Glutamatergic neuron (in vitro differentiated cells): ENCODE results near the gene PAPSS1. TPM values are rescaled to one million over a fixed set of nuclear protein-coding genes. Genes with fewer than 3 reads are reported as not detected.

Experiments
- DNase-seq: peaks from one replicate; pipeline ENCODE4 v3.0.0; 2022
- H3K27ac Mint-ChIP-seq: one replicate; pipeline ENCODE4 v1.8.0; 2020; ENCODE audit warnings: mild to moderate bottlenecking, mixed read lengths, inconsistent platforms; ENCODE audit not compliant: unreplicated experiment
- H3K27me3 Mint-ChIP-seq: one replicate; pipeline ENCODE4 v1.8.0; 2020; ENCODE audit warnings: mild to moderate bottlenecking, moderate library complexity, mixed read lengths, inconsistent platforms; ENCODE audit not compliant: unreplicated experiment
- H3K36me3 Mint-ChIP-seq: one replicate; pipeline ENCODE4 v1.8.0; 2020; ENCODE audit warnings: mild to moderate bottlenecking, mixed read lengths, inconsistent platforms; ENCODE audit not compliant: unreplicated experiment
- H3K4me1 Mint-ChIP-seq: one replicate; pipeline ENCODE4 v1.8.0; 2020; ENCODE audit warnings: mild to moderate bottlenecking, low read depth, mixed read lengths, inconsistent platforms; ENCODE audit not compliant: unreplicated experiment
- H3K4me3 Mint-ChIP-seq: one replicate; pipeline ENCODE4 v1.8.0; 2020; ENCODE audit warnings: mild to moderate bottlenecking, mixed read lengths, inconsistent platforms; ENCODE audit not compliant: unreplicated experiment
- H3K9me3 Mint-ChIP-seq: one replicate; pipeline ENCODE4 v1.8.0; 2020; ENCODE audit warnings: mild to moderate bottlenecking, moderate library complexity, mixed read lengths, inconsistent platforms; ENCODE audit not compliant: unreplicated experiment
- total RNA-seq: library from RNA; stranded (reverse); fragmentation: NEBNext Ultra II Directional; extraction: Animal tissue kit (Norgen Biotek cat#: 25700); gene quantifications from one replicate; pipeline ENCODE4 v1.2.1, GENCODE V29; 2021; ENCODE audit not compliant: unreplicated experiment
- TF ChIP-seq, protein P1 (sequence below): fragments of 200-600 bp; sonication (generic); IDR thresholded peaks from one replicate; pipeline ENCODE4 v1.5.0; 2021; ENCODE audit not compliant: partially characterized antibody, unreplicated experiment

The PAPSS1 gene
- total RNA-seq, 1 donor from 2014 or later, result 105 TPM

GRCh38 chr4:107693132-107693531 is 26.9 kb downstream of the PAPSS1 start:
- no peak overlapping the region for H3K4me3 Mint-ChIP-seq
- TF ChIP-seq, protein P1, sequence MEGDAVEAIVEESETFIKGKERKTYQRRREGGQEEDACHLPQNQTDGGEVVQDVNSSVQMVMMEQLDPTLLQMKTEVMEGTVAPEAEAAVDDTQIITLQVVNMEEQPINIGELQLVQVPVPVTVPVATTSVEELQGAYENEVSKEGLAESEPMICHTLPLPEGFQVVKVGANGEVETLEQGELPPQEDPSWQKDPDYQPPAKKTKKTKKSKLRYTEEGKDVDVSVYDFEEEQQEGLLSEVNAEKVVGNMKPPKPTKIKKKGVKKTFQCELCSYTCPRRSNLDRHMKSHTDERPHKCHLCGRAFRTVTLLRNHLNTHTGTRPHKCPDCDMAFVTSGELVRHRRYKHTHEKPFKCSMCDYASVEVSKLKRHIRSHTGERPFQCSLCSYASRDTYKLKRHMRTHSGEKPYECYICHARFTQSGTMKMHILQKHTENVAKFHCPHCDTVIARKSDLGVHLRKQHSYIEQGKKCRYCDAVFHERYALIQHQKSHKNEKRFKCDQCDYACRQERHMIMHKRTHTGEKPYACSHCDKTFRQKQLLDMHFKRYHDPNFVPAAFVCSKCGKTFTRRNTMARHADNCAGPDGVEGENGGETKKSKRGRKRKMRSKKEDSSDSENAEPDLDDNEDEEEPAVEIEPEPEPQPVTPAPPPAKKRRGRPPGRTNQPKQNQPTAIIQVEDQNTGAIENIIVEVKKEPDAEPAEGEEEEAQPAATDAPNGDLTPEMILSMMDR, result no peak
- peaks cover 8% of the 10 kb centered on the region for H3K36me3 Mint-ChIP-seq

DNA sequence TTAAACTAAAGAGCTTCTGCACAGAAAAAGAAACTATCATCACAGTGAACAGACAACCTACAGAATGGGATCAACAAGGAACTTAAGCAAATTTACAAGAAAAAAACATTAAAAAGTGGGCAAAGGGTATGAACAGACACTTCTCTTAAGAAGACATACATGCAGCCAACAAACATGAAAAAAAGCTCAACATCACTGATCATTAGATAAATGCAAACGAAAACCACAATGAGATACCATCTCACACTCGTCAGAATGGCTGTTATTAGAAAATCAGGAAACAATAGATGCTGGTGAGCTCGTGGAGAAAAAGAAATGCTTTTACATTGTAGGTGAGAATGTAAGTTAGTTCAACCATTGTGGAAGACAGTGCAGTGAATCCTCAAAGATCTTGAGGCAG is 27.8 kb downstream of the PAPSS1 start:
- Mint-ChIP-seq H3K27me3 (peaks cover 3% of the 10 kb centered on the region), H3K36me3 (peaks cover 8% of the 10 kb centered on the region), H3K27ac (no peak overlapping the region), H3K4me1 (no peaks in the 10 kb centered on the region), H3K4me3 (no peak overlapping the region), H3K9me3 (peaks cover 3% of the 10 kb centered on the region)
- TF ChIP-seq, protein P1, result no peak
- no peak for DNase-seq

More at GRCh38 chr4:107693132-107693531, 26.9 kb downstream of the PAPSS1 start:
- DNase-seq, result no peak
- H3K27me3 Mint-ChIP-seq, result peaks cover 3% of the 10 kb centered on the region
- H3K4me1 Mint-ChIP-seq, result no peaks in the 10 kb centered on the region
- no peak overlapping the region for H3K27ac Mint-ChIP-seq
- H3K9me3 Mint-ChIP-seq, result peaks cover 3% of the 10 kb centered on the region

- H3K36me3 Mint-ChIP-seq, result peaks cover 7% of the 10 kb centered on the region
- peaks cover 3% of the 10 kb centered on the region for H3K9me3 Mint-ChIP-seq
- H3K27me3 Mint-ChIP-seq, result peaks cover 3% of the 10 kb centered on the region
- H3K27ac Mint-ChIP-seq, result no peak overlapping the region
- DNase-seq, result no peak
- TF ChIP-seq, protein P1, result no peak
- H3K4me1 Mint-ChIP-seq, result no peaks in the 10 kb centered on the region
- no peak overlapping the region for H3K4me3 Mint-ChIP-seq
Measured at GRCh38 chr4:107691378-107691777, 28.7 kb downstream of the PAPSS1 start.

DNA sequence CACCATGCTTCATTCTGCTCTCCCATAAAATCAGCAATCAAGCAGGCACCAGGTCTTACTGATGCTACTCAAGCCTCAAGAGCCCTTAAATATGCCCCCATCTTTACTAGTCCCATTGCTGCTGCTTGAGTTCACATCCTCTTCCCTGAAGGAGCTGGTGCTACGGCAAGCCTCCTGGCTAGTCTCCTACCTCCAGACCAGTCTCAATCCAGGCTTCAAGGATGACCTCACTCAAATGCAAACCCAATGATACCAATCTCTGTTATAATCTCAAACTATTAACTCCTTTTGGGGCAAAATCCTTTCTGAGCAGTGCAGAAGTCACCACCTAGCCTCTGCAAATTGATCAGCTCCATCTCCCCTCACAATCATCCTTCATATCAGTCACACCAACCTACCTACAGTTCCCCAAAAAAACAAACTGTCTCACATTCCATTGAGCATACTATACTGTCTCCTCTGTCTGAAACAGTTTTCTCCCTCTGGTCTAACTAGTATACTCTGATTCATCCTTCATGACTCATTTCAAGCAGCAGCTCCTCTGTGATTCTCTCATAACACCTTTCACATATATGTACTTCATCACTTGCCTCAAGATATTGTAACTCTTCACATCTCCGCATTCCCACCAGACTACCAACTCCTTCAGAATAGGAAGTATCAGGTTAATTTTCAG is 30.0 kb downstream of the PAPSS1 start:
- H3K9me3 Mint-ChIP-seq, result no peaks in the 10 kb centered on the region
- H3K36me3 Mint-ChIP-seq, result no peaks in the 10 kb centered on the region
- H3K4me1 Mint-ChIP-seq, result no peaks in the 10 kb centered on the region
- TF ChIP-seq, protein P1, result no peak
- DNase-seq, result no peak
- no peak overlapping the region for H3K27ac Mint-ChIP-seq
- no peak overlapping the region for H3K4me3 Mint-ChIP-seq
- no peaks in the 10 kb centered on the region for H3K27me3 Mint-ChIP-seq

GRCh38 chr4:107688421-107688820 is 31.6 kb downstream of the PAPSS1 start:
- Mint-ChIP-seq H3K4me1 (no peaks in the 10 kb centered on the region), H3K27ac (no peak overlapping the region), H3K4me3 (no peak overlapping the region), H3K9me3 (no peaks in the 10 kb centered on the region), H3K36me3 (no peaks in the 10 kb centered on the region), H3K27me3 (no peaks in the 10 kb centered on the region)
- DNase-seq, result no peak
- TF ChIP-seq, protein P1, result no peak
